Urothelium cell line (cell line): ENCODE data around the gene ECE1.

ENCODE experiments used
- DNase-seq: peaks from one replicate; pipeline ENCODE4 v3.0.0; 2011; ENCODE audit warnings: low spot score, mixed read lengths
- FAIRE-seq: peaks from 2 replicates; lab custom pipeline; 2011; peaks lifted over from hg19 to GRCh38; lab: Jason Lieb, UNC

The ECE1 gene

GRCh38 chr1:21289700-21290545, at the start of gene ECE1:
Gene ECE1 (minus strand): TSS chr1:21290463. CDS start chr1:21290414, 49 bp downstream.
- DNase-seq (peak; percentile 83), FAIRE-seq (no peak)

GRCh38 chr1:21339356-21340229, 49.3 kb upstream of the ECE1 start:
- DNase-seq (no peak), FAIRE-seq (no peak)

DNA sequence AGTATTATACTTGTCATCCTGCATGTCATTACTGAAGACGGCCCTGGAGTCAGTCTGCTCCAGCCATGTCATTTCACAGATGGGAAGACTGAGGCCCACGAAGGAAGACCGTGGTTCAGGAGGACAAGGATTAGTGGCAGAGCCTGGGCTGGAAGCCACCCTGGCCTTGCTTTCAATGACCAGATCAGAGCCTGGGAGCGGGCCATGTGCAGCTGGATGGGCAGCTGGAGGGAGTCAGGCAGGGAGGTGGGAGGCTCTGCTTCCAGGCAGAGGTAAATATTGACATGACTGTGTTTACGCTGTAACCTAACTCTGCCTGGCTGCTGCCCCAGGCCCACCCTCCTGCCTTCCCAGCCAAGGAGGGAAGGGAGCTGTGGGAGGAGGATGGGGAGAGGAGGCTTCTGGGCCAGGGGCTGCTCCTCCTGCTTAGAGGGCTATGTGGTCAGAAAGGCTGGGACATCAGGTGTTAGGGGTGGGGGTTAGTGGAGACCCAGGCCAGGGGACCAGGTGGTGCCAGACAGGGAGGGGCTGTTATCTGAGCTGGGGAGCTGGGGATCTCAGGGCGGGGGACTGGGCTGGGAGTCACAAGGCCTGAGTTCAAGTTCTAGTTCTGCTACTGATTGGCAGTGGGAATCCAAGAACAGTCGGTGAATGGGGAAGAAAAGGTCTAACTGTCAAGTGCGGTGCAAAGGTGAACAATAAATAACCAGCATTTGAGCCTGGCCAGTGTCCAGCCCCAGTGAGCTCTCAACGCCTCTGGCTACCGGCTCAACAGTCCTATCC, 48.5 kb upstream of the ECE1 start:
- no peak for FAIRE-seq
- DNase-seq: no peak

- FAIRE-seq: no peak
These were observed 47.8 kb upstream of the ECE1 start for GRCh38 chr1:21337928-21338572.

GRCh38 chr1:21337454-21337927, 47.2 kb upstream of the ECE1 start:
- FAIRE-seq: no peak

More at GRCh38 chr1:21337928-21338572, 47.8 kb upstream of the ECE1 start:
- no peak for DNase-seq

GRCh38 chr1:21337010-21337437, 46.8 kb upstream of the ECE1 start:
- no peak for DNase-seq
- no peak for FAIRE-seq

More at GRCh38 chr1:21337454-21337927, 47.2 kb upstream of the ECE1 start:
- no peak for DNase-seq

GRCh38 chr1:21335750-21336224, 45.5 kb upstream of the ECE1 start:
- no peak for DNase-seq
- no peak for FAIRE-seq

DNA sequence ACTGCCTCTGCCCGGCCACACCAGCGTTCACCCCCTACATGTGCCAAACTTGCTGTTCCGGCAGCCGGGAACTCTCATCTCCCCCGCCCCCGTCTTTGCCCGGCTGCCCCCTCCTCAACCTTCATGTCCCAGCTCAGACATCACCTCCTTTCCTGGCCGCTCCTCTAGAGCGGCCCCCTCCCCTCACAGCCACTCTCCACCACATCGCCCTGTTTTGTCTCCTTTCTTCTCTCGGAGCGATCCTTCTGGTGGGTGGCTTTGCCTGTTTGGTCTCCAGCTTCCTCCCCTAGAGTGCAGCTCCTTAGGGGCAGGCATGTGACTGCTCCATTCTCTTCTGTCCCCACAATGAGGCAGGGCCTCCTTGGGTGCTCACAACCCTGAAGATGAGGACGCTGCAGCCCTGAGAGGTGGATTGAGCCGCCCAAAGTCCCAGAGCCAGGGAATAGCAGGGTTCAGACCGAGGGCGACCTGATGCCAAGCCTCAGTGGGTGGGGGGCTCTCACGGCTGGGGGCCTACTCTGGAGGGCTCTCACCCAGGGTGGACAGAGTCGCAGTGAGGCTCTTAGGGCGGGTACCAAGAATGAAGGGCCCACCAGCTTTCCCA, 44.9 kb upstream of the ECE1 start:
- no peak for FAIRE-seq
- no peak for DNase-seq

GRCh38 chr1:21334214-21335087, 44.2 kb upstream of the ECE1 start:
- DNase-seq: peak; percentile 69
- no peak for FAIRE-seq

GRCh38 chr1:21333824-21334213, 43.6 kb upstream of the ECE1 start:
- DNase-seq: no peak
- FAIRE-seq: no peak

DNA sequence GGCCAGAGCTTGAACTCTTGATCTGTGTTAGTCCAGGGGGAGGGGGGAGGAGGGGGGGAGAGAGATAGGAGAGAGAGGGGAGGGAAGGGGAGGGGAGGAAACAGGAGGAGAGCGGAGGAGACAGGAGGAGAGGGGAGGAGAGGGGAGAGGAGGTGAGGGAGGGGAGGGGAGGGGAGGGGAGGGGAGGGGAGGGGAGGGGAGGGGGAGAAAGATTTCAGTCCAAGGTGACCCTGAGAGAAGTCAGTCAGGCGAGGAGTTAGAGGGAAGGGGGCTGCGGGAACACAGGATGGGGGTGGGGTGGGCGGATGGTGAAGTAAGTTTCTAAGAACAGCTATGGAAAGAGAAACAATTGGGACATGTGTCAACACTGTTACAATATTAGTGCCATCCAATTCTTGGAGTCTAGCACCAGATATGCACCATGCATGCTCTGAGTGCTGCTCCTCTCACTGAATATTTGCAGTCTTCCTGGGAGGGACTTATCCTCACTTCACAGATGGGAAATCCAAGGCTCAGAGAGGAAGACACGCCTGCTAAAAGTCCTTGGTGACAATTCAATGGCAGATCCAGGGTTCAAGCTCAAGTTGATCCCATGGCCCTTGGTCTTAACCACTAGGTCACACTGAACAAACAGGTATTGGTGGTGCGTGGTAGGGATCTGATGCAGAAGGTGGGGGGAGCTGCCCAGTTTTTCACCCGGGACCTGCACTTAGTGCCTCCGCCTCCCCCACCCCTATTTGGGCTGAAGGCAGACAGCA, 42.5 kb upstream of the ECE1 start:
- FAIRE-seq: no peak
- no peak for DNase-seq

DNA sequence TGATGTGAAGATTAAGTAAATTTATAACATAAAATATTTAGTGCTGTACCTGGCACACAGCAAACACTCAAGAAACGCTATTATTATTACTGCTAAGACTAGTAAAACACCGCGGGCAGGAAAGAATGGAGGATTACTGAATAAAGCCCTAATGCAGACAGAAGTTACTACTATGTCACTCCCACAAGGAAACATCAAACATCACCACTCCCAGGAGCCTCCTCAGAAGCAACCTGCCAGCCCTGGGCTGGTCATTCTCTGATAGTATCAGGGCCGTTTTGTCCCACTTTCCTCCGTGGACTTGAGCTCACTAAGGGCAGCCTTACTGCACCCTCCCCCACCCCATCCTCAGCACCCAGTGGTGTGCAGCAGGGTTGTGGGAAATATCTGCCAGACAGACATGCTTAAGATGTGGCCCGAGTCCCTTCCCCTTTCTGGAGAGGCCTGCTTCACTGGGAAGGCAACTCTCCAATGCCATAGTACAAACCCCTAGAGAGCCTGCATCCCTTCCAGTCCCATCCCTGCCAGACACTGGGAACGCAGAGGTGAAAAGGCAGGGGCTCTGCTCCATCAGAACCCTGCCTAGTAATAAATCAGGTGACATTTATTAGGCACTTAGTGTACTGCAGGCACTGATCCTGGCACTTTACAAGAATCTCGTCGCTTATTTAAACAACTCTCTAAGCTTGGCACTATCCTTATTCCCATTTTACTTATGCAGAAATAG, 41.7 kb upstream of the ECE1 start:
- no peak for FAIRE-seq
- DNase-seq: no peak

DNA sequence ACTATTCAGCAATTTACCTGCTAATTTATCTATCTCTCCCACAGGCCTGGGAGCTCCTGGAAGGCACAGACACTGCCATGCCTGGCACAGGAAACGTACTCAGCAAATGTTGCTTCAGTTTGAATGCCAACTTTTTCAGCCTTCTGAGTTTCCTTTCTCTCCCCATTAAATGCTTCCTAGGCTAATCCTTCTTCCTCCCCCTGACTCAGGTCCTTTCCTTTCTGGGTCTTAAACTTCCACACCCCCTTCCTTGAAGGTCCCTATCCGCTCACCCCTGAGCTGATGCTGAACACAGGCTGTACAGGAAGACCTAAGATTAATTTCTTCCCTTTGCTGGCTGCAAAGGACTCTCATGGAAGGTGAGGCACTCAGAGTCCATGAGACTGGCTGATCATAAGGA, 40.3 kb upstream of the ECE1 start:
- no peak for FAIRE-seq
- no peak for DNase-seq

DNA sequence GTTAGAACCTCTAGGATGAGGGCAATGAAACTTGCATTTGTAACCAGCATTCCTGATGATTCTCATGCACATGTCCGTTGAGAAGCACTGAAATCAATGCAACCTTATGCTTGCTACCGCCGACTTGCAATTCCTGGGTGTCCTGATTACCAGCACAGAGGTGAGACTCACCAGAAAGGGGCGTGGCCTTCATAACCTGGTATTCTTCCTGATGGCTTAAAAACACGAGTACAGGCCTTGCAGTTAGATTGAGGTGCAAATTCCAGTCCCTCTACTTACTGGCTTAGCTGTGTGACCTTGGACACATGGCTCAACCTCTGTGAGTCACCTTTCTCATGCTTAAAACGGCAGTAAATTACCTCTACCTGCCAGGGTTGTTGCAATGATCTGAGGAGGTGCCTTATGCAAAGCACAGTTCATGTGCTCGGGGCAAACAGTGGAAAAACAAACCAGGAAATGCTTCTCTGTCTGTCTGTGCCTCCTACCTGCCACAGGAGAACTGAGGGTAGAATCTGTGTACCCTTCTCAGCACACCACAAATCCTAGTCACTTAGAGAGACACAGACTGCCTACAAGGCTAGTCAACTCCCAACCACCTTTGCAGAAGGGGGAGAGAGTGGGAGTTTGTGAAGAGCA, 39.1 kb upstream of the ECE1 start:
- no peak for DNase-seq
- FAIRE-seq: no peak

DNA sequence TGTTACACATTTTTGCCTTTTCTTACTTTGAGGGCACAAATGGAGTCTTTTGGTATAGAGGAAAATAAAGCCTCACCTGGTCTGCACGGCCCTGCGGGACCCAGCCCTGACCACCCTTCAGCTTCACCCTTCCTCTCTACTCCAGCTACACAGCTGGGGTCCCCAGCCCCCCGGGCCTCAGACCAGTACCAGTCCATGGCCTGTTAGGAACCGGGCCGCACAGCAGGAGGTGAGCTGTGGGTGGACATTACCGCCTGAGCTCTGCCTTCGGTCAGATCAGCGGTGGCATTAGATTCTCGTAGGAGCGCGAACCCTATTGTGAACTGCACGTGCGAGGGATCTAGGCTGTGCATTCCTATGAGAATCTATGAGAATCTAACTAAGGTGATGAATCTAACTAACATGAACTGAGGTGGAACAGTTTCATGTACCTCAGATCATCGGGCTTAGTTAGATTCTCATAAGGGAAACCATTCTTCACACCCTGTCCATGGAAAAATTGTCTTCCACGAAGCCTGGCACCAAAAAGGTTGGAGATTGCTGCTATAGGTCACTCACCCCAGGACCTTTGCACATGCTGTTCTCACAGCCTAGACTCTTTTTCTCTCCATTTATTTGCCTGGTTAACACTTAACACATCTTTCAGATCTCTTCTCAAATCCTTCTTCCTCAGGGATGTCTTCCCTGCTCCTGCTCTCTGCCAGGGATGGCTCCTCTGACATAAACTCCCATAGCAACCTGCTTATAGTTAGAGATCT, 37.5 kb upstream of the ECE1 start:
- DNase-seq: no peak
- FAIRE-seq: no peak

DNA sequence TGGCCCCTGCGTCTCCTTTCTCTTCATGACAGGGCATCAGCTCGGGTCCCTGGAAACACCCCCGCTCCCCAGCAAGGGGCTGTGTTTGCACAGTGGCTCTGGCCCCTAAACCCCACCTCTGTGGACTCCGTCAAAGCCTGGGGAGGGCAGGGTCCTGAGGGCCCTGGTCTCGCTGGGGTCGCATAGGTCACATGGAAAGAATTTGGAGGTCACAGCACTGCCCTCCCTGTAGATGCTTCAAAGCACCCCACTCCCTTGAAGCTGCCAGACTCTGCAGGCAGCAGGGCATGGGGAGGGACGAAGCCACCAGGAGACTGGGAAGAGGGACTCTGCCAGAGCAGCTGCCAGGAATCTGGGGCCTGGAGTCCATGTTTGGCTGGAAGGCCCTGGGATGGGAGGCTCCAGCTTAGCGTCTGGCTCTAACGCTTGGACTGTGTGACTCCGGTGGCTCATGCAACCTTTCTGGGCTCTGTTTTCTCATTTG, 36.6 kb upstream of the ECE1 start:
- FAIRE-seq (no peak), DNase-seq (no peak)
